ENCODE results near the gene SCUBE1. TPM values are rescaled to one million over a fixed set of nuclear protein-coding genes. Genes with fewer than 3 reads are reported as not detected.

SCUBE1 gene
- under 1 TPM in 1 of 2 experiments, not detected in 1; 0.03 TPM for total RNA-seq

GRCh38 chr22:43343262-43343669 lies at the start of gene SCUBE1:
Gene SCUBE1 (minus strand): TSS chr22:43343372. CDS start chr22:43343261, 111 bp downstream.
- H3K9me3 Mint-ChIP-seq (ENCODE audit: insufficient read depth): no peaks in the 10 kb centered on the region
- DNase-seq: peak; percentile 28
- no peaks in the 10 kb centered on the region for H3K36me3 Mint-ChIP-seq (ENCODE audit: low read depth)
- ChIA-PET POLR2A (no interaction called here), CTCF (interaction anchor here (5.3 to 5.9 kb wide), 2 partner anchors 69 to 113 kb away, joined by 115 to 171 read pairs; no protein-coding TSS in a partner anchor)
- peaks cover 39% of the 10 kb centered on the region for H3K27me3 Mint-ChIP-seq (ENCODE audit: low read depth)
- no peak within 1 kb of the TSS for H3K27ac Mint-ChIP-seq
- H3K4me1 Mint-ChIP-seq (ENCODE audit: low read depth): peaks cover 12% of the 10 kb centered on the region
- peak; percentile 68 for ATAC-seq
- no peak within 1 kb of the TSS for H3K4me3 Mint-ChIP-seq

GRCh38 chr22:43392385-43392989 lies 49.3 kb upstream of the SCUBE1 start:
- ChIA-PET POLR2A (no interaction called here), CTCF (no interaction called here)
- ATAC-seq (no peak), DNase-seq (no peak)
- Mint-ChIP-seq H3K36me3 (ENCODE audit: low read depth) (no peaks in the 10 kb centered on the region), H3K4me3 (no peak overlapping the region), H3K9me3 (ENCODE audit: insufficient read depth) (no peaks in the 10 kb centered on the region), H3K4me1 (ENCODE audit: low read depth) (no peaks in the 10 kb centered on the region), H3K27ac (no peak overlapping the region), H3K27me3 (ENCODE audit: low read depth) (peaks cover 2% of the 10 kb centered on the region)

GRCh38 chr22:43391306-43391705 lies 48.1 kb upstream of the SCUBE1 start:
- CTCF ChIA-PET: no interaction called here
- H3K27me3 Mint-ChIP-seq (ENCODE audit: low read depth): peaks cover 3% of the 10 kb centered on the region

GRCh38 chr22:43390872-43391271 lies 47.7 kb upstream of the SCUBE1 start:
- ChIA-PET POLR2A (no interaction called here), CTCF (no interaction called here)
- Mint-ChIP-seq H3K27ac (no peak overlapping the region), H3K27me3 (ENCODE audit: low read depth) (peaks cover 3% of the 10 kb centered on the region), H3K36me3 (ENCODE audit: low read depth) (no peaks in the 10 kb centered on the region), H3K4me1 (ENCODE audit: low read depth) (no peaks in the 10 kb centered on the region), H3K9me3 (ENCODE audit: insufficient read depth) (no peaks in the 10 kb centered on the region), H3K4me3 (no peak overlapping the region)
- ATAC-seq (no peak), DNase-seq (no peak)

More at GRCh38 chr22:43391306-43391705, 48.1 kb upstream of the SCUBE1 start:
- POLR2A ChIA-PET: no interaction called here
- DNase-seq (no peak), ATAC-seq (no peak)
- Mint-ChIP-seq H3K4me3 (no peak overlapping the region), H3K4me1 (ENCODE audit: low read depth) (no peaks in the 10 kb centered on the region), H3K9me3 (ENCODE audit: insufficient read depth) (no peaks in the 10 kb centered on the region), H3K27ac (no peak overlapping the region), H3K36me3 (ENCODE audit: low read depth) (no peaks in the 10 kb centered on the region)

GRCh38 chr22:43390166-43390565 lies 47.0 kb upstream of the SCUBE1 start:
- Mint-ChIP-seq H3K27ac (no peak overlapping the region), H3K36me3 (ENCODE audit: low read depth) (no peaks in the 10 kb centered on the region), H3K4me1 (ENCODE audit: low read depth) (no peaks in the 10 kb centered on the region), H3K4me3 (no peak overlapping the region), H3K9me3 (ENCODE audit: insufficient read depth) (no peaks in the 10 kb centered on the region), H3K27me3 (ENCODE audit: low read depth) (peaks cover 6% of the 10 kb centered on the region)
- POLR2A ChIA-PET: no interaction called here
- no peak for ATAC-seq
- DNase-seq: no peak
- CTCF ChIA-PET: interaction anchor here (1.0 kb wide), 1 partner anchor 158 kb away, joined by 3 read pairs; no protein-coding TSS in a partner anchor

- ChIA-PET CTCF (interaction anchor here (1.0 to 1.1 kb wide), 2 partner anchors 157 to 1238 kb away, joined by 3 read pairs; no protein-coding TSS in a partner anchor), POLR2A (no interaction called here)
- DNase-seq (no peak), ATAC-seq (no peak)
- Mint-ChIP-seq H3K27ac (no peak overlapping the region), H3K4me3 (no peak overlapping the region), H3K27me3 (ENCODE audit: low read depth) (peaks cover 10% of the 10 kb centered on the region), H3K9me3 (ENCODE audit: insufficient read depth) (no peaks in the 10 kb centered on the region), H3K36me3 (ENCODE audit: low read depth) (no peaks in the 10 kb centered on the region), H3K4me1 (ENCODE audit: low read depth) (no peaks in the 10 kb centered on the region)
Observed at GRCh38 chr22:43389227-43389836, 46.2 kb upstream of the SCUBE1 start.

- Mint-ChIP-seq H3K9me3 (ENCODE audit: insufficient read depth) (no peaks in the 10 kb centered on the region), H3K27ac (no peak overlapping the region), H3K4me3 (no peak overlapping the region), H3K27me3 (ENCODE audit: low read depth) (peaks cover 14% of the 10 kb centered on the region), H3K36me3 (ENCODE audit: low read depth) (no peaks in the 10 kb centered on the region), H3K4me1 (ENCODE audit: low read depth) (no peaks in the 10 kb centered on the region)
- peak; percentile 79 for DNase-seq
- ChIA-PET CTCF (interaction anchor here (0.6 to 7.3 kb wide), 6 partner anchors 11 to 157 kb away, joined by 3 to 31 read pairs (median 4); no protein-coding TSS in a partner anchor), POLR2A (no interaction called here)
- ATAC-seq: peak; percentile 69
Observed at GRCh38 chr22:43388420-43388851, 45.3 kb upstream of the SCUBE1 start.

- Mint-ChIP-seq H3K36me3 (ENCODE audit: low read depth) (no peaks in the 10 kb centered on the region), H3K4me3 (no peak overlapping the region), H3K4me1 (ENCODE audit: low read depth) (no peaks in the 10 kb centered on the region), H3K27ac (no peak overlapping the region), H3K27me3 (ENCODE audit: low read depth) (peaks cover 14% of the 10 kb centered on the region), H3K9me3 (ENCODE audit: insufficient read depth) (no peaks in the 10 kb centered on the region)
- ChIA-PET CTCF (interaction anchor here (0.9 to 7.3 kb wide), 6 partner anchors 13 to 156 kb away, joined by 3 to 31 read pairs (median 4); no protein-coding TSS in a partner anchor), POLR2A (no interaction called here)
- ATAC-seq (no peak), DNase-seq (no peak)
Observed at GRCh38 chr22:43387815-43388214, 44.6 kb upstream of the SCUBE1 start.

- DNase-seq (peak; percentile 78), ATAC-seq (peak; percentile 93)
- no peak overlapping the region for H3K4me3 Mint-ChIP-seq
- H3K36me3 Mint-ChIP-seq (ENCODE audit: low read depth): no peaks in the 10 kb centered on the region
- H3K4me1 Mint-ChIP-seq (ENCODE audit: low read depth): peaks cover 10% of the 10 kb centered on the region
- H3K27me3 Mint-ChIP-seq (ENCODE audit: low read depth): peaks cover 18% of the 10 kb centered on the region
- H3K9me3 Mint-ChIP-seq (ENCODE audit: insufficient read depth): no peaks in the 10 kb centered on the region
- POLR2A ChIA-PET: no interaction called here
- H3K27ac Mint-ChIP-seq: no peak overlapping the region
- CTCF ChIA-PET: interaction anchor here (0.6 to 7.3 kb wide), 10 partner anchors 9 to 157 kb away, joined by 4 to 43 read pairs (median 6); no protein-coding TSS in a partner anchor
Observed at GRCh38 chr22:43385770-43386641, 42.8 kb upstream of the SCUBE1 start.

- peaks cover 10% of the 10 kb centered on the region for H3K4me1 Mint-ChIP-seq (ENCODE audit: low read depth)
- no peak for ATAC-seq
- CTCF ChIA-PET: interaction anchor here (0.7 to 7.3 kb wide), 6 partner anchors 35 to 153 kb away, joined by 3 to 43 read pairs (median 4); no protein-coding TSS in a partner anchor
- DNase-seq: no peak
- POLR2A ChIA-PET: no interaction called here
- H3K27me3 Mint-ChIP-seq (ENCODE audit: low read depth): peaks cover 23% of the 10 kb centered on the region
- no peak overlapping the region for H3K4me3 Mint-ChIP-seq
- no peaks in the 10 kb centered on the region for H3K9me3 Mint-ChIP-seq (ENCODE audit: insufficient read depth)
- no peak overlapping the region for H3K27ac Mint-ChIP-seq
- no peaks in the 10 kb centered on the region for H3K36me3 Mint-ChIP-seq (ENCODE audit: low read depth)
Observed at GRCh38 chr22:43384863-43385262, 41.7 kb upstream of the SCUBE1 start.

GRCh38 chr22:43381693-43382092 lies 38.5 kb upstream of the SCUBE1 start:
- Mint-ChIP-seq H3K4me1 (ENCODE audit: low read depth) (peaks cover 31% of the 10 kb centered on the region), H3K27ac (no peak overlapping the region), H3K27me3 (ENCODE audit: low read depth) (peaks cover 44% of the 10 kb centered on the region), H3K36me3 (ENCODE audit: low read depth) (no peaks in the 10 kb centered on the region), H3K4me3 (no peak overlapping the region), H3K9me3 (ENCODE audit: insufficient read depth) (no peaks in the 10 kb centered on the region)
- ChIA-PET CTCF (interaction anchor here (0.6 to 7.3 kb wide), 5 partner anchors 35 to 150 kb away, joined by 3 to 31 read pairs (median 9); no protein-coding TSS in a partner anchor), POLR2A (interaction anchor here (0.6 to 0.9 kb wide), 2 partner anchors 93 to 159 kb away, joined by 3 read pairs; no protein-coding TSS in a partner anchor)
- peak; percentile 30 for DNase-seq
- ATAC-seq: no peak
